GM12801 (cell line): ENCODE results near the gene ZFTA.

Source experiments
- TF ChIP-seq, protein P1 (sequence below): IDR thresholded peaks from one replicate; pipeline ENCODE4 v1.5.1; 2011; ENCODE audit warnings: control low read depth; ENCODE audit not compliant: insufficient read length; ENCODE audit errors: extremely low read depth

Gene ZFTA

DNA sequence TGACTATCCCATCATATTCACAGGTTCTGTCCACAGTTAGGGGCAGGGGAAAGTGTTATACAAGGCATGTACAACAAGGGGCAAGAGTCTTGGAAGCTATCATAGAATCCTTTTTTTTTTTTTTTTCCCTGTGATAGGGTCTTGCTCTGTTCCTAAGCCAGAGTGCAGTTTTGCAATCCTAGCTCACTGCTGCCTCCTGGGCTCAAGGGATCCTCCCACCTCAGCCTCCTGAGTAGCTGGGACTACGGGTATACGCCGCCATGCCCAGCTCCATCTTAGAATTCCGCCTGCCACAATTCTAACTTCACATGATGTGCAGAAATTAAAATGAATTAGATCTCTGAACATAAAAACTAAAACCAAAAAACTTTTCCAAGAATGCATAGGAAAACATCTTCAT is 31.7 kb downstream of the ZFTA start:
- TF ChIP-seq, protein P1, sequence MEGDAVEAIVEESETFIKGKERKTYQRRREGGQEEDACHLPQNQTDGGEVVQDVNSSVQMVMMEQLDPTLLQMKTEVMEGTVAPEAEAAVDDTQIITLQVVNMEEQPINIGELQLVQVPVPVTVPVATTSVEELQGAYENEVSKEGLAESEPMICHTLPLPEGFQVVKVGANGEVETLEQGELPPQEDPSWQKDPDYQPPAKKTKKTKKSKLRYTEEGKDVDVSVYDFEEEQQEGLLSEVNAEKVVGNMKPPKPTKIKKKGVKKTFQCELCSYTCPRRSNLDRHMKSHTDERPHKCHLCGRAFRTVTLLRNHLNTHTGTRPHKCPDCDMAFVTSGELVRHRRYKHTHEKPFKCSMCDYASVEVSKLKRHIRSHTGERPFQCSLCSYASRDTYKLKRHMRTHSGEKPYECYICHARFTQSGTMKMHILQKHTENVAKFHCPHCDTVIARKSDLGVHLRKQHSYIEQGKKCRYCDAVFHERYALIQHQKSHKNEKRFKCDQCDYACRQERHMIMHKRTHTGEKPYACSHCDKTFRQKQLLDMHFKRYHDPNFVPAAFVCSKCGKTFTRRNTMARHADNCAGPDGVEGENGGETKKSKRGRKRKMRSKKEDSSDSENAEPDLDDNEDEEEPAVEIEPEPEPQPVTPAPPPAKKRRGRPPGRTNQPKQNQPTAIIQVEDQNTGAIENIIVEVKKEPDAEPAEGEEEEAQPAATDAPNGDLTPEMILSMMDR: no peak

DNA sequence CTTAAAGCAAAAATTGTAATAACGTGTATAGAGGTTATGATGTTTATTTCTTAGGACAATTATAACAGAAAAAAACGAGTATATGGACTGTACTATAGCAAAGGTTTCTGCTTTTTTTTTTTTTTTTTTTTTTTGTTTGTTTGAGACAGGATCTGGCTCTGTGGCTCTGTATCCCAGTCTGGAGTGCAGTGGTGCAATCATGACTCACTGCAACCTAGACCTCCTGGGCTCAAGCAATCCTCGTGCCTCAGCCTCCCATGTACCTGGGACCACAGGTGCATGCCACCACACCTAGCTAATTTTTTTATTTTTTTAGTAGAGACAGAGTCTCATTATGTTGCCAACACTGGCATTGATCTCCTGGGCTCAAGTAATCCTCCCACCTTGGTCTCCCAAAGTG is 39.2 kb downstream of the ZFTA start:
- TF ChIP-seq, protein P1: no peak

DNA sequence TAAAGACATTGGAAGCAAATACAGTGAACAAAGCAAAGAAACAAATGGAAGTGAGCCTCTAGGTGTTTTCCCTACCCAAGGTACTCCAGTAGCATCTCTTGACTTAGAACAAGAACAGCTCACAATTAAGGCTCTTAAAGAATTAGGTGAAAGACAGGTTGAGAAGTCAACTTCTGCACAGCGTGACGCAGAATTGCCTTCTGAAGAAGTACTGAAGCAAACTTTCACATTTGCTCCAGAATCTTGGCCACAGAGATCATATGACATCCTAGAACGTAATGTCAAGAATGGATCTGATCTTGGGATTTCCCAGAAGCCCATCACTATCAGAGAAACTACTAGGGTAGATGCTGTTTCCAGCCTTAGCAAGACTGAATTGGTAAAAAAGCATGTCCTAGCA is 48.0 kb downstream of the ZFTA start:
- TF ChIP-seq, protein P1: no peak

DNA sequence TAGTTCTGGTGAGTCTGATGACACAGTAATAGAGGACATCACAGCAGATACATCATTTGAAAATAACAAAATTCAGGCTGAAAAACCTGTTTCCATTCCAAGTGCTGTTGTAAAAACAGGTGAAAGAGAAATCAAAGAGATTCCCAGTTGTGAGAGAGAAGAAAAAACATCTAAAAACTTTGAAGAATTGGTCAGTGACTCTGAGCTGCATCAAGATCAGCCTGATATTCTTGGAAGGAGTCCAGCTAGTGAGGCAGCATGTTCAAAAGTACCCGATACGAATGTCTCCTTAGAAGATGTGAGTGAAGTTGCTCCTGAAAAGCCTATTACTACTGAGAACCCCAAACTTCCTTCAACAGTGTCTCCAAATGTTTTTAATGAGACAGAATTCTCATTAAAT is 48.6 kb downstream of the ZFTA start:
- TF ChIP-seq, protein P1: no peak

DNA sequence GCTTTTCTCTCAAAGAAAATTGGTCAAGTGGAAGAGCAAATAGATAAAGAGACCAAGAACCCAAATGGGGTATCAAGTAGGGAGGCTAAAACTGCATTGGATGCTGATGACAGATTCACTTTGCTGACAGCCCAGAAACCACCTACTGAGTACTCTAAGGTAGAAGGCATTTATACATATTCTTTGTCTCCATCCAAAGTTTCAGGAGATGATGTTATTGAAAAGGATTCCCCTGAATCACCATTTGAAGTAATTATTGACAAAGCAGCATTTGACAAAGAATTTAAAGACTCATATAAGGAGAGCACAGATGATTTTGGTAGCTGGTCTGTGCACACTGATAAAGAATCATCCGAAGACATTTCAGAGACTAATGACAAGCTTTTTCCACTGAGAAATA is 49.6 kb downstream of the ZFTA start:
- TF ChIP-seq, protein P1: no peak
